ENCODE measurements around the gene UBE2R2.

The UBE2R2 gene

DNA sequence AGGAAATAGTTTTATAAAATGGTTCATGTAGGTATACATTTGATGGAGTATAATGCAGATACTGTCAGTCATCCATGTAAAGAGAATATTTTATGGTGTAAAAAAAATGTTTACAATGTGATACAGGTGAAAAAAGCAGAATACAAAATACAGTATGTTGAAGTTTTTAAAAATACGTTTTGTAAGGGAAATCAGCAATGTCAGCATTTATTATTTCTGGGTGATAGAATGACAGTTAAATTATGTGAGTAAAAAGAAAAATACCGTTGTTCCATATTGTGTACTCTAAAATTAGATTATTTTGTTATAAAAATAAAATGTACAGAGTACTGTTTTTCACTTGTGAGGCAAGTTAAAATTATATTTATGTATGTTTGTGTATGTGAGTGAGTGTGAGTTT is 69.0 kb downstream of the UBE2R2 start:
- DNase-seq, result no peak

GRCh38 chr9:33893861-33894260 is 76.9 kb downstream of the UBE2R2 start:
- DNase-seq, result no peak

DNA sequence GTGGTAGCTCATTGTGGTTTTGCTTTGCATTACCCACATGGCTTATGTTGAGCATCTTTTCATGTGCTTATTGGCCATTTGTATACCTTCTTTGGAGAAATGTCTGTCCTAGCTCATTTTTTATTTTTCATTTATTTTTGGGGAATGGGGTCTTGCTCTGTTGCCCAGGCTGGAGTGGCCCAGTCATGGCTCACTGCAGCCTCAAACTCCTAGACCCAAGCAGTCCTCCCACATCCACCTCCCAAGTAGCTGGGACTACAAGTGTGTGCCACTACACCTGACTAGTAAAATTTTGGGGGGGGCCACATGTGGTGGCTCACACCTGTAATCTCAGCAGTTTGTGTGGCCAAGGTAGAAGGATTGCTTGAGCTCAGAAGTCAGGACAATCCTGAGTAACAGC is 77.4 kb downstream of the UBE2R2 start:
- DNase-seq, result no peak

DNA sequence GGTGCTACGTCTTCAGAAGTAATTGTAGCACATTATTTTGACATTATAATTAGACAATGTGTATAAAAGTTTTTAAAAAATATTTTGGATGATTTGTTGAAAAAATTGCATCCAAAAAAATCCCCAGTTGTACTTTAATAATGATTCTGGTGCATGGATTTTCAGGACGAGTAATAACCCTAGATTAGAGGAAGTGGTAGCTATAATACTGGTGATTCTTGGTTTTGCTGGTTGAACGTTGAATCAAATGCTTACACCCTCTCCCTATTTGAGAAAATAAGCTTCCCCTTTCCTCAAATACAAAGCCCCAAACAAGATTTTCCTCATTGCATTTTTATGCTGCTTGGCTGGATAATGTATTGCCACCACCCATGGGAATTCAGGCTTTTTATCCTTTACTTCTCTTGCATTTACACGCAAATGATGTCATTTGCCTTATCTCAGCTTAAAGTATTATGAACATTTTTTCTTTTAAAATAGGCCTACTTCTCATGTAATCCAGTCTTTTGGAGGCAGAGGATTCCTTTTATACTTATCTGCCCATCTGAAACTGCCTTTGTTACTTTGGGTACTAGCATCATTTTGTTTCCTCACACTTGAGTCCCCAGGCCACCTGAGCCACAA is 86.3 kb downstream of the UBE2R2 start:
- DNase-seq, result no peak

DNA sequence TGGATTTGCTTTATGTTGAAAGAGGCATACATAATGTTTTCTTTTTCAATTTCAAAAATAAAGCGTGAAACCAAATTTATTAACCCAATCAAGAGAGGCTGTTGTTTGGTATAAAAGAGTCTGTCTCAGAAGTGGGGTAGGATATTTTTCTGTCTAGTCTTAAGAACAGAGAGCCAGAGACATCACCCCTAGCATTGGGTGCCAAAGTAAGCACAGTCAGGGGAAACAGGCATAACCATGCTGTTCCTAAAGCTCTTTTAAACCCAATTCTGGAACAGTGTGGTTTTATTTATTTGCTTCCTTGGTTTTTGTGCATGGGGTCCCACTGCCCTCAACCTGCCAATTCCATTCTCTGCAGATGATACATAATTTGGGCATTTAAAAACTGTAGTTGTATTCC is 88.2 kb downstream of the UBE2R2 start:
- no peak for DNase-seq

DNA sequence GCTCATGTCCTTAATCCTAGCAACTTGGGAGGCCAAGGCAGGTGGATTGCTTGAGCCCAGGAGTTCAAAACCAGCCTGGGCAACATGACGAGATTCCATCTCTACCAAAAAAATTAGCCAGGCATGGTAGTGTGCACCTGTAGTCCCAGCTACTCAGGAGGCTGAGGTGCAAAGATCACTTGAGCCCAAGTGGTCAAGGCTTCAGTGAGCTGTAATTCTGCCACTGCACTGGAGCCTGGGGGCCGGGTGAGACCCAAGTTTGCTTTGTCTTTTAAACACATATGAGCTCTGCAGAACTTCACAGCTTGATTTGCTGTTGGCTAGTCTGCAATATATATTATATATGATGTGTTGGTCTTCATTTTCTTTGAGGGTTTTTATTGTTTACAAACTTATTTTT is 89.8 kb downstream of the UBE2R2 start:
- DNase-seq, result no peak

DNA sequence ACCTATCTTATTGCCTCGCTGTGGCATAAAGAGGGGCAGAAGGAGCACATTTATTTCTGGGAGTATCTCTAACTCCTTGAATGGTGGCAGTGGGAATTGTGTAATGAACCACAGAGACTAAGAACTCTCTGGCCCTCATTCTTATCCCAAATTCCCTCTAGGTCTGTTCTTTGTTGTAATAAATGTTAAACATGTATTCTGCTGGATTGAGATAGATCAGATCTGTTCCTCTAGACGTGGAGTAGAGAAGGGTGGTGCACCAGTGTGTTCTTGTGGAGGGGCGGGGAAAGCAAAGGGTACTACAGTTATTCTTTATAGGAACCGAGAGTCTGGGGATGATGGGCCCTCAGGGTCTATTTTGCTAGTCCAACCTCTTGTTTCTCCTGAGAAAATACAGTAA is 90.4 kb downstream of the UBE2R2 start:
- DNase-seq, result no peak

- DNase-seq, result no peak
Observed at GRCh38 chr9:33908114-33908513, 91.2 kb downstream of the UBE2R2 start.

DNA sequence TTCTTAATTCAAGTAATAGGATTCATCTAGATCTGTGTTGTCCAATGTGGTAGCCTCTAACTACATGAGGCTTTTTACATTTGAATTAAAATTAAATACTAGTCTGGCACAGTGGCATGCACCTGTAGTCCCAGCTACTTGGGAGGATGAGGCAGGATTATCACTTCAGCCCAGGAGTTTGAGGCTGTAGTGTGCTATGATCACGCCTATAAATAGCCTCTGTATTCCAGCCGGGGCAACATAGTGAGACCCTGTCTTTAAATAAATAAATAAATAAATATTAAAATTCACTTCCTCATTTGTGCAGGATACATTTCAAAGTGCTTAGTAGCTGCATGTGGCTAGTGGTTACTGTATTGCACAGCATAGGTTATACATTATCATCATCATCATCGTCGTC is 91.8 kb downstream of the UBE2R2 start:
- no peak for DNase-seq

DNA sequence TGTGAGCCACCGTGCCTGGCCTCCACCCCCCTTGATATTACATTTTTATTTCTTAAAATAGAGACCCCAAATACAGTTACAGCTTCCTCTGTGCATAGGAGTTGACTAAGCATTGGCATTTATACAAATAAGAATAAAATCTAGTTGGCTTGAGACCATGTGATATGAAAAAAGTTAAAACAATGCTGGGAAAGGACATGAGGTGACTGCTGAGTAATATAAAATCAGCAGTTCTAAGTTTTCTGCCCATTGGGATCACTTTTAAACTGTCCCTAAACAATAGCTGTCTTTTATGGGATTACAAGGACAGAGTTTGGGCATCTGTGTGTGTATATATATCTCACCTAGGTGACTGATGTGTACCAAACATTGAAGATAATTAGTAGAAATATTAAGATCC is 96.6 kb downstream of the UBE2R2 start:
- no peak for DNase-seq

GRCh38 chr9:33914887-33915628 is 98.1 kb downstream of the UBE2R2 start:
- no peak for DNase-seq

DNA sequence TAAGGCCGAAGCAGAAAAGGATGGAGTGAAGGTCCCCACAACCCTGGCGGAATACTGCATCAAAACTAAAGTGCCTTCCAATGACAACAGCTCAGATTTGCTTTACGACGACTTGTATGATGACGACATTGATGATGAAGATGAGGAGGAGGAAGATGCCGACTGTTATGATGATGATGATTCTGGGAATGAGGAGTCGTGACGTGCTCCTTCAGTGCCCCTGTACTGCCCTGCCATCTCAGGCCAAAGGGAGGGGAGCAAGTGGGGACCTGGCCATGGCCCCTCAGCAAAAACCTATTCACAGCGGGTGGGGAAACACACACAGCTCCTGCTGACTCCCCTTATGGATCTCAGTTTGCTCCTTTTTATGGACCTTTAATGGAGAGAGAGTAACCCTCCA is 100.1 kb downstream of the UBE2R2 start:
- no peak for DNase-seq

DNA sequence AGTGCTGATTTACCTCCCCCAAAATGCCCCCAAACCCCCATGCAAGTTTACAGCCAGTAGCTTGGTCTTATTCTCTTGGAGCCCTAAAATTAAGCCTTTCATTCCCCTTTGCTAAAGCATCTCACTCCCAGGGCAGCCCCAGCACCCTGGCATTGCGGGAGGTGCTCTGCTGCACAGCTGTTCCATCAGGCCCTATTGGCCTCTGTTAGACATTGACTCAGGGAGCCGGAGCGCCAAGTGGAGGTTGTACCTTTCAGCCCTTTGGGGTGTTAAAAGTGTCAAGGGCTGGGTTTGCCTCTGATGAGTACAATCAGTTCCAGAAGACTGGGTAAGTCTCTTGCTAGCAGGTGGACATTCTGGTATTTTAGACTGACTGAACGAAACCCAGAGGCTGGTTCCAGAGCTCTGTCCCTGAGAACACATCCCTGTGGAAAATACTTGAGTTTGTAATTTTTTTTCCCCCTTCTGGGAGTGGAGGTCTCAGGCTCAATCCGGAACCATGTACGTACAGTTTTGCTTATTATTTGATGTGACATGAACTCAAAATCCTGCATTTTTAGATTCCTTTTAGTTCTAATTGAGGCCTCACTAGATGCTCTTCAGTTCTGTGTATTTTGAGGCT is 102.4 kb downstream of the UBE2R2 start:
- DNase-seq, result no peak

DNA sequence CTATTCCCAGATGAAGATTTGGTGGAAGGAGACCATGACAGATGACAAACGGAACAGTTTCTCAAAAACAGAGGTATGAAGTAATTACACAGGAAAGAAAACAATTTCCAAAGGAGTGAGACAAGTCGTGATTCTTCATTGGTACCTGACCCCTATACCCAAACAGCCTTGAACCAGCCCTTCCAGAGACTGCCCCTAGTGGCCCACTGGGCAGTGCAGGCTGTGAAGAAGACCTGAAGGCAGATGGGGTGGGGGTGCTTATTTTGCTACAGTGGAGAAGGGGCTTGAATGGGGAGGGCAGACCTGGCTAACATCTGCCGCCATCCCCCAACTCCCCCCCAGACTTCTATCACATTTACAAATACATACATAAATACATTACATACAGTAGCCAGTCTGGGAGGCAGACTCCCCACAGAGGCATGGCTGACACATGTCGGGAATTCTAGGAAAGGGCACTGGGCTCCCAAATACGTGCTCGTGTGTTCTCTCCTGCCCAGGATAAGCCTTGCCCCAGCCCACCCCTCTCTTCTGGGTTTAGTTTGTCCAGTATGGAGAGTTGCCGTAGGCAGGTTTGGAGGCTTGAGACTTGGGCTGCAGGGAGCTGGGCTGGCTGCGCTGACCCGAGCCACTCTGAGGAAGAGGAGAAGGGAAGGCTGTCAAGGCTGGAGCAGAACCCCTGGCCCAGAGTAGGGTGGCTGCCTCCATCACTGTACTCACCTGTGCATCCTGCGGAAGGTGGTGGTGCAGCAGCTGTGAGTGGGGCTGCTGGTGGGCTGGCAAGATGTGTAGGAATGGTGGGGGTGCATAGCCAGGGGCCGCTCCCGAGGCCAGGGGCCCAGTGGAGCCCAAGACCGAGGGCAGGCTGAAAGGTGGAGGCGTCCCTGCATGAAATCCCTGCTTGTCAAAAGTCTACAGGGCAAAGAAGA is 105.3 kb downstream of the UBE2R2 start:
- no peak for DNase-seq

- no peak for DNase-seq
Observed at GRCh38 chr9:33923079-33923478, 106.1 kb downstream of the UBE2R2 start.

DNA sequence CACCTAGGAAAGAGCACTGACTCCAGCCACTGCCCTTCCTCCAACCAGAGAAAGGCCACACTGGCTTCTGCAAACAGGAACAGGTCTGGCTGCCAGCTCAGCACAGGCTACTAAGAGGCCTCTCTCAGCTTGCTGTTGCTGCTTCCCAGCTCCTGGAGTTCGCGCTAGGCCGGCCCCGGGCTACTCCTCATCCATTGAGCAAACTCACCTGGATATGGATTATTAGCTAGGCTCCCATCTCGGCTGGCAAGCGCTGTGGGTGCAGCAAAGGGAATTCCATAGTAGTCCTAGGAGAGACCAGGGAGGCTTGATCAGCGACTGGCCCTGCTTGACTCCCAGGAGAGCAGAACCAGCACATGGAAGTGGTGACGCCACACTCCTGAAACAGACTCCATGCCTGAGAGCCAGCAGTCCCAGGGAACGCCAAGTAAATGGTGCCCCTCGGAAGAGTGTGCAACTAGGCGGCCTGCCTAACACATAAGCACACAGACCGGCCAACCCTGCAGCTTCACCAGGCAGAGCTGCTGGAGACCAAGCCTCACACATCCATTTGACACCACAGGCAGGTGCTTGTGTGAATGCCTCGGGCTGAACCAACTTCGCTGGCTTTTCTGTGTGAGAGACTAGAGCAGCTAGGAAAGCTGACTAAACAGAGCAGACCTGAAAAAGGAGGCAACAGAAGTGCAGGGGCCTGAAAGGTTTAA is 107.2 kb downstream of the UBE2R2 start:
- DNase-seq, result no peak

DNA sequence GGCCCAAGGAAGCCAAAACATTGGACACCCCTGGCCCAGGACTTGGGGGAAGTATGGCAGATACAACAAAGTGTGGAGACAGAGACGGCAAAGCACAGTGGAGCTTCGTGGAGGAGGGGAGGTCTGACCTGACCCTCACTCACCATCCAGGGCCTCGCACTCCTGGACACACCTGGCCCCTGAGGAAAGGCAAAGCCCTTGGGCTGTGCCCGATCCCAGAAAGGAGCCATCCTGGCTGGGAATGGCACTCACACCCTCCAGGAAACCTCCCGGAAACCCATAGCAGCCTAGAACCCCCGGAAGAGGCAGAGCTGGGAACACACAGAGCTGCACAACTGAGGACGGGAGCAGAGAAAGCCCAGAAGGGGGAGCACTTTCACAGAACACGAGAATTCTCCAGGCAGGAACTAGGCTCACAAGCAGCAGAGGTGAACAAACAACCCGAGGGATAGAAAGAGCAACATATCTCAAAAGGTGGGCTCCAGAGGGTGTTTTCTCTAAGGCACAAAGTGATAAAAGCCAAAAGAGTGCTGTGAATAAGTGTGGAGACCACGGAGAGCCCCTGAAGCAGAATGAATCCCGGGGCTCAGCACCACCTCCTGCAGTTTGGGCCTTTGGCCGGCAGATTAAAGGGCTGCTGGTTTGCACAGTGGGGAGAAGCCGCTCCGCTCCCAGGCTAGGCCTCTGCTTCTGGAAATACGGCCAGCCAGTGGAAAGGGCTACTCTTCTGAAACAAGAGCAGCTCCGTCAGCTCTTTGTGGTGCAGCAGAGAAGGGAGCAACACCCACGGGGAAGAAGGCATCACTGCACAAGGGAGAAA is 108.2 kb downstream of the UBE2R2 start:
- no peak for DNase-seq

GRCh38 chr9:33926746-33927485 is 110.0 kb downstream of the UBE2R2 start:
- DNase-seq, result no peak

DNA sequence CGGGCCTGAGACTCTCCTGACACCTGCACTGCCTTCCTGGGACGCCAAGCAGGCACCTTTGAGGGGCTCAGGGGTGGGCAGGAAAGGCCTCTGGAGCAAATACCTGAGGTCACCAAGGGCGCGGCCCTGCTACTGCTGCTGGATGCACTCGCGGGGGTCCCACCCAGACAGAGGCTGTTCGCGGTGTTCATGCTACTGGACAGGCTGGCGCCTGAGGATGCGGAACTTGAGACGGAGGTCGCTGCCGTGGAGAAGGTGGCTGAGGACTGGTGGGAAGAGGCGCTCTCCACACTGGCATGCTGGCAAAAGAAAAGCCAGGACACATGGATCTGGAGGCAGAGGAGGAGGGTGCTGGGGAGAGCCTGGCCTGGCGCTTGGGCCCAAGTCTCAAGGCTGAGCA is 110.7 kb downstream of the UBE2R2 start:
- DNase-seq, result no peak

GRCh38 chr9:33931326-33931725 is 114.4 kb downstream of the UBE2R2 start:
- no peak for DNase-seq

Data from activated CD4-positive, alpha-beta T cell treated with anti-CD3 and anti-CD28 coated beads for 4 hours (primary cell).